GM08714 (cell line): Measurements from ENCODE around the gene GRIP2.

Source experiments
- H3K4me3 ChIP-seq: fragments of 200-500 bp; sonication (Bioruptor generic); 2 replicates; pipeline ENCODE4 v1.5.1; 2014; ENCODE audit warnings: mild to moderate bottlenecking, low read length, inconsistent platforms
- ZNF274 ChIP-seq: IDR thresholded peaks from 2 replicates; pipeline ENCODE4 v1.6.1; 2012; ENCODE audit warnings: mild to moderate bottlenecking, low read depth, low read length

The GRIP2 gene

GRCh38 chr3:14454639-14455310 is 85.4 kb downstream of the GRIP2 start:
- no peak overlapping the region for H3K4me3 ChIP-seq
- TF ChIP-seq ZNF274: no peak

GRCh38 chr3:14453876-14454638 is 86.1 kb downstream of the GRIP2 start:
- H3K4me3 ChIP-seq: no peak overlapping the region
- TF ChIP-seq ZNF274: no peak

DNA sequence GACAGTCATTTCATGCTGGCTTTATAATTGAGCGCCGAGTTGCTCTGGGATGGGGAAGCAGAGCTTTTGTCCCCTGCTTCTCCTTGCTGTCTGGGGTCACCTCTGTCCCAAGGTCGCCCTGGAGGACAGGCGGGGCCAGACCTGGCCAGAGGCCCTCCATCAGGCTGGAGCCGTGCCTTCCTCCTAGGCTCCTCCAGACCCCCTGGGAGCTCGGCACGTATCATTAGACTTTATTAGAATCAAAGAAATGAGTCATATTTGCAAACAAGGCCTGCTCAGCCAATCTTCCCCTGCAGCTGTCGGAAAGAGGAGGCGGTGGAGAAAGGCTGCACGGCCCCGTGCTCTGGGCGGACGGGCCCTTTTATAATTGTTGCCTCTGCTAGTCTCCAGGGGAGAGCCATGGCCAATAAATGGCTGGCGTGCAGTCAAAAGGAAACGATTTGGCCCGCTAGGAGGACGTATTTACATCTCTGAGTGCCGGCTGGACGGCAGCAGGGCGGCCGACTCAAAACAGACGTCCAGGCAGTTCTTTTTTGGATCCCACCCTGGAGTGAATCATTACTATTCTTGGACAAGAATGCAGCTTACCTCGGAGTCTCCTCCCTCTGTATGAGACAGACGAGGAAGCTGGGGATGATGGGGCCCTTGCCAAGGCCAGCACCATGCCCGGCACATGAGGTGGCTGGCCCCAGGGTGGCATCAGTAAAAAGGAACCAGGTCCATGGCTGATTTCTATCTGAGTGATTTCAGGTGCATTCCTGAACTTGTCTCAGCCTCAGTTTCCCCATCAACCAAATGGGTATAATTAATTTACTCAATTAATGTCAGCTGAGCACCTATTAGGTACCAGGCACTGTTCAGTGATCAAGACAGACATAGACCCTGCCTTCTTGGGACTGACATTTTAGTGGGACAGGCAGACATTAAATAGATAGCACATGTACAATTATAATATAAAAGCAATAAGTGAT is 87.1 kb downstream of the GRIP2 start:
- H3K4me3 ChIP-seq: no peak overlapping the region
- TF ChIP-seq ZNF274: no peak

DNA sequence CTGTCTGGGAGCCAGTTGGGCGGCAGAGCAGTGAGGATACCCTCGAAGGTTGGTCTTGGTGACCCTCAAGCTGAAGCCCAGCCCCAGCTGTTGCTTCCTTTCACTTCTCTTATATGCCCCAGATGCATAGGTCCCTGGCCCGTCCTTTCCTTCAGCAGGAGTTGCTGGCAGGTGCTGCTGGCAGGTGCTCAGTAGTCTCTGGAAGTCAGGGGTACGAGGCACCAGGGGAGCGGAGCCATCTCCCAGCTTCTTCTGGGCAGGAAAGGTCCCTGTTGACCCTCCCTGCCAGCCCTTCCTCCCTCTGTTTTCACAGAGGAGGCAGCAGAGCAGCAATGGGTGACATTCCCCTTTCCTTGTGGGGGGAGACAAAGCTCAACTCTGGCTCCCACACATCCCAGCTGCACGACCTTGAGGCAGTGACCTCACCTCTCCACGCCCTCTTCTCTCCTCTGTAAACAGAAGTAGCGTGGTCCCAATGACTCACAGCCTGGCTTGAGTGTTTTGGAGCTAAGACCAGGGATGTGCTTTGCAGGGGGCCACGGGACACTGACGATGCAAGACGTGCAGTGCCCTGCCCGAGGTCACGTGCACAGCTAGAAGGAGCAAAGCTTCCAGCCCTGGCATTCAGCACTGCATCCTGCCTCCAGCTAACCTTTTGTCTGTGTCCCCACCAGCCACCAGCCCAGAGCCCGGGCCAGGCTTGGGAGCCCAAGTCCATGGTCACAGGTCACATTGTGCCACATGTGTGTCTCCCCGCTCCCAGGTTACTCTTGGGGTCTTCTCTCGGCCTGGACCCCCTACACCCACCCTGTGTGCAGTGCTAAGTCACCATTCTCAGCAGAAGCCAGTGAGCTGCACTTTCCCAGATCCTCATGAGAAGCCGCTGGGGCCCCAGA is 88.0 kb downstream of the GRIP2 start:
- TF ChIP-seq ZNF274: no peak
- no peak overlapping the region for H3K4me3 ChIP-seq

DNA sequence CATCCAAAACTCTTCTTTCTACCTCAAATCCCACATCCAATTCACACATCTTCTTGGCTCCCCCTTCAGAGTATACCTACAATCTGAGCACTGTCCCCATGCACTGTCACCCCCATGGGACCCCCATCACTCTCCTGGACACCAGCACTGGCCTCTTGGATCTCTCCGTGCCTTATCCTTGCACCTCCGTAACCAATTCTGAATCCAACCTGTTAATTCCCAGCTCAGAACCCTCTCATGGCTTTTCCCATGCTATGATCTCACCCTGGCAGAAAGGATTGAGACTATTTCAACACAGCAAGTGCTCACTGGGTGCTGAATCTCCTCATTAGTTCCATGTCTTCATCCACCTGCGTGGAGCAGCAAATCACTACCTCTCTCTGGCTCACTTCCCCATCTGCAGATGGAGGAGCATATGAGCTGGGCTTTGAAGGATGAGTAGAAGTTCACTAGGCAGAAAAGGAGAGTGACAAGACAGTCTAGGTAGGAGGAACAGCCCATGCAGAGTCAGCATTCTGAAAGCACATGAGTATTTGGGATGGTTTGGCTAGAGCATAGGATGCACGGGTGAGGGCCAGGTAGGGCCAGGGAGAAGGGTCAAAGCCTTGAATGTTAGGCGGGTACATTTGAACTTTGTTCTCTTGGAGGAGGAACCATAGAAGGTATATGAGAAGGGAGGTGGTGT is 89.1 kb downstream of the GRIP2 start:
- no peak for TF ChIP-seq ZNF274
- H3K4me3 ChIP-seq: no peak overlapping the region

DNA sequence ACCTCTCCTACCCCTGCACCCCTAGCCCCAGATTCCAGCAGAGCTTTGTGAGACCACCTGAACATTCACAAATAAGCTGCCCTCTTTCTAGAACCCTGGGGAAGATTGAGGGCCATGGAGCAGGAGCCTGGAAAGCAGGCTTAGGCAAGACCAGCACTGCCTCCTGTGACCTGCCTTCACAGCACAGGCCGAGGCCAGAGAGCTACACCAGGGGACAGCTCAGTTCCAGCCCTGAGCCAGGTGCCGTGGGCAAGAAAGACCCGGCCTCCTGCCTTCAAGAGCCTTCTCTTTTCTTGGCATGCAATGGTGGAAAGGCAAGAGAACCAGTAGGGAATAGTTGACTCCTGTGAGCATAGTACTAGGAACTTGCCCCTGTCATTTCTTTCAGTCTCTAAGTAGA is 89.6 kb downstream of the GRIP2 start:
- no peak for TF ChIP-seq ZNF274
- no peak overlapping the region for H3K4me3 ChIP-seq

DNA sequence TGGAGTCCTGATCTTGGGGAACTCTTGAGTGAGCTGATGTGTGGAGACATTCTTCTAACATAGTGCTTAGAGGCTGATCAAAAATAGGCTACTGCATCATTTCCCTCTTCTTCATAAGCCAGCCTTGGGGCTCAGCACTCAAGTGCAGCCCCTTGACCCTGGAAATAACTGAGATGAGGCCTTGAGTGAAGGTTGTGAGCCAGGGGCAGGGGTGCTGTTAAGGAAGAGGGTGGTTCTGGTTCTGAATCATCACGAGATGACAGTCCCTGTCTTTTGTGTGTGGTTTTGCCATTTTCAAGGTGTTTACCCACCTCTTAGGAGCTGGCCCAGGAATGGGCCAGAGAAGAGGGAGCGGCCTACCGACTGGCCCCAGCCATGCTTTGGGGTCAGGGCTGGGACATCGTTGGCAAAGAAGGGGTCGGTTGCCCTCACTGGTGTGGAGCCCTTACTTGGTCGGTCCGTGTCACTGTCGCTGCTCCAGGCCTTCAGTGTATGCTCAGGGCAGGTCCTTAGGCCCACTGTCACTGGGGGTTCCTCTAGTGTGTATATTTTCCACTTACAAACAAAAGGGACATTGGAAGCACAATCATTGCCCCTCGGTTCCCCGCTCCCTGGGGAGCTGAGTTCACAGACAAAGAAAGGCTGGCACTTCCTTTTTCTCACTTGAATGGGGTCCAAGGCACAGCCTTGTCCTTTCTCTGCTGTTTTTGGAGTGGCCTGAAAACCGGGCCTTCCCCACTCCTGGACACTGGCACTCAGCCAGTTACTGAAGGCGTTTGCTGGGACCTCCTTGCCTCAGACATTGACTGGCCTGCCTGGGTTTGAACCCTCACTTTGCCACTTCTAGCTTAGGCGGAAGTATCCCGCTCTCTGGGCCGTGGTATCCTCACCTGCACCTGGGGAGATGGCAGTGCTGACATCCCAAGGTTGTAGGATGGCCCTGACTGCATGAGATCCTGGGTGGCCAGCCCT is 91.1 kb downstream of the GRIP2 start:
- TF ChIP-seq ZNF274: no peak
- H3K4me3 ChIP-seq: no peak overlapping the region

- TF ChIP-seq ZNF274: no peak
- H3K4me3 ChIP-seq: no peak overlapping the region
Observed at GRCh38 chr3:14448063-14448462, 92.1 kb downstream of the GRIP2 start.

DNA sequence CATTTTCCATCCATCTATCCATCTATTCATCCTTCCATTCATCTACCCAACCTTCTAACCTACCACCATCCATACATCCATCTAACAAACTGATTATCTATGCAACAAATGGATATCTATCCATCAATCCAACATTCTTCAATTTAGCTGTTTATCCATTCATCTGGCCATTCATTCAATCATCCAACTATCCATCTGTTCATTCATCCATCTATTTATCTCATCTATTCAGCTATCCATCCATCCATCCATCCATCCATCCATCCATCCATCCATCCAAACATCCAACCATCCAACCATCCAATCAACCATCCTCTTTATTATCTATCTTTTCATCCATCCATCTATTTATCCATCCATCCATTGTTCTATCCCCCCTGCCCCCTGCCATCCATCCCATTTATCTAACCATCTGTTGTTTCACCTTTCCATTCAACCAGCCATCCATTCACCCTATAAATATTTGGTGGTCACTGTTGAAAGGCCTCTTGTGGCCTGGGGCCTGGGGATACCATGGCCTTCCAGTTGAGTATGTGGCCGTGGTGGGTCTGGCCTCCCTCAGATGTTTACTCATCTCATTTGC is 93.1 kb downstream of the GRIP2 start:
- no peak overlapping the region for H3K4me3 ChIP-seq
- no peak for TF ChIP-seq ZNF274

DNA sequence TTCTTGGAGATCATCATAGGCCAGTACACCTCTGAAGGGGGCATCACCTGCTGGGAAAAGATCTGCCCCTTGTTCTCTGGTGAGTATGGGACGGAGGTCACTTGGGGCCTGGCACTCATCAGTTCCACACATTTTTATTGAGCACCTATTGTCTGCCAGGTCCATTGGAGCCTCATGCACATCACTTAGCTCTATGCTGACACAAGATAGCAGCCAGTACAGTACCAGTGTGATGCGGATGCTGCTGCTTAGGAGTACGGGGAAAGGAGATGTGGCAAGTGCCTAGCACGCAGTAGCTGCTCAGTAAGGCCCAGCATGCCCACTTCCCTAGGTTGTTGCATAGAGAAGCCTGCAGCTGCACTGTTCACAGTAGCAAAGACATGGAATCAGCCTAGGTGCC is 94.4 kb downstream of the GRIP2 start:
- TF ChIP-seq ZNF274: no peak
- no peak overlapping the region for H3K4me3 ChIP-seq

GRCh38 chr3:14444380-14444779 is 95.8 kb downstream of the GRIP2 start:
- H3K4me3 ChIP-seq: no peak overlapping the region
- TF ChIP-seq ZNF274: no peak

GRCh38 chr3:14441920-14442300 is 98.2 kb downstream of the GRIP2 start:
- TF ChIP-seq ZNF274: no peak
- no peak overlapping the region for H3K4me3 ChIP-seq
